CD14-positive monocyte (primary cell): ENCODE measurements around the gene SCCPDH. TPM values are rescaled to one million over a fixed set of nuclear protein-coding genes. Genes with fewer than 3 reads are reported as not detected.

Experiments used
- DNase-seq, 3 donors: peaks; one replicate each; pipeline ENCODE4 v3.0.0-alpha.2; 2011 to 2022
- H2AFZ ChIP-seq: 2 replicates; pipeline ENCODE4 v1.6.0; 2012; ENCODE audit warnings: mild to moderate bottlenecking, low read depth, low read length, inconsistent platforms; ENCODE audit not compliant: insufficient read depth, poor library complexity, severe bottlenecking
- H3K27ac ChIP-seq, 2 donors: 1 replicate in 1 of 2; 2 replicates in 1 of 2; pipeline ENCODE4 v1.5.1; 2012 to 2013; ENCODE audit warnings: low read length in 2 of 2, control low read depth in 1 of 2, inconsistent platforms in 1 of 2, low read depth in 1 of 2, mild to moderate bottlenecking in 1 of 2
- H3K27me3 ChIP-seq, 2 donors: one replicate each; pipeline versions ENCODE4 v1.6.0 to v1.6.1; 2011 to 2013; ENCODE audit warnings: low read length in 2 of 2; ENCODE audit not compliant: control insufficient read depth in 2 of 2, insufficient read depth in 2 of 2
- H3K36me3 ChIP-seq, 2 donors: replicated peaks in 1 of 2; 1 replicate in 1 of 2; 2 replicates in 1 of 2; pipeline versions ENCODE4 v1.5.1 to v1.6.1; 2012 to 2013; ENCODE audit warnings: low read length in 2 of 2, control low read depth in 1 of 2, inconsistent platforms in 1 of 2, mild to moderate bottlenecking in 1 of 2; ENCODE audit not compliant: insufficient read depth in 2 of 2, control insufficient read depth in 1 of 2
- H3K4me1 ChIP-seq, 2 donors: 1 replicate in 1 of 2; 2 replicates in 1 of 2; pipeline versions ENCODE4 v1.5.1 to v1.6.1; 2012 to 2013; ENCODE audit warnings: low read length in 2 of 2, control low read depth in 1 of 2, inconsistent platforms in 1 of 2, mild to moderate bottlenecking in 1 of 2, moderate library complexity in 1 of 2; ENCODE audit not compliant: insufficient read depth in 2 of 2, control insufficient read depth in 1 of 2
- H3K4me2 ChIP-seq: replicated peaks from 2 replicates; pipeline ENCODE3; 2012; ENCODE audit warnings: low read length, moderate library complexity, mild to moderate bottlenecking; ENCODE audit not compliant: poor library complexity, severe bottlenecking; ENCODE audit errors: extremely low read depth
- H3K4me3 ChIP-seq, 3 experiments: fragments of 200-600 bp in 1 of 3; sonication (generic) in 1 of 3; replicated peaks in 1 of 3; 1 replicate in 2 of 3; 2 replicates in 1 of 3; pipeline ENCODE4 v1.5.1; 2011 to 2013; ENCODE audit warnings: low read length in 3 of 3, mild to moderate bottlenecking in 3 of 3, control low read depth in 2 of 3, low read depth in 2 of 3, inconsistent platforms in 1 of 3, moderate library complexity in 1 of 3
- H3K79me2 ChIP-seq: 2 replicates; pipeline ENCODE4 v1.6.0; 2012; ENCODE audit warnings: mild to moderate bottlenecking, control low read depth, inconsistent platforms, low read length, moderate library complexity; ENCODE audit not compliant: insufficient read depth
- H3K9ac ChIP-seq: 2 replicates; pipeline ENCODE4 v1.6.0; 2017; ENCODE audit warnings: low read length, mild to moderate bottlenecking; ENCODE audit not compliant: insufficient read depth, poor library complexity, severe bottlenecking
- H3K9me3 ChIP-seq, 2 donors: replicated peaks in 1 of 2; 1 replicate in 1 of 2; 2 replicates in 1 of 2; pipeline versions ENCODE4 v1.5.1 to v1.6.1; 2012 to 2013; ENCODE audit warnings: low read length in 2 of 2, control low read depth in 1 of 2; ENCODE audit not compliant: control insufficient read depth in 1 of 2, insufficient read depth in 1 of 2
- H4K20me1 ChIP-seq: 2 replicates; pipeline ENCODE4 v1.6.0; 2012; ENCODE audit warnings: mild to moderate bottlenecking, low read length, control low read depth, moderate library complexity; ENCODE audit not compliant: insufficient read depth
- H3K27ac Mint-ChIP-seq, 7 donors: one replicate each; pipeline ENCODE4 v1.8.0; 2020; ENCODE audit warnings: mild to moderate bottlenecking in 7 of 7, mixed read lengths in 7 of 7, moderate library complexity in 6 of 7, inconsistent platforms in 2 of 7
- H3K27me3 Mint-ChIP-seq, 3 donors: one replicate each; pipeline ENCODE4 v1.8.0; 2021 to 2022; ENCODE audit warnings: low read depth in 3 of 3, mild to moderate bottlenecking in 3 of 3, mixed read lengths in 3 of 3, moderate library complexity in 3 of 3, inconsistent platforms in 1 of 3
- H3K36me3 Mint-ChIP-seq, 2 donors: one replicate each; pipeline ENCODE4 v1.8.0; 2020; ENCODE audit warnings: mixed read lengths in 2 of 2, inconsistent platforms in 1 of 2, mild to moderate bottlenecking in 1 of 2
- H3K4me1 Mint-ChIP-seq: one replicate; pipeline ENCODE4 v1.8.0; 2020; ENCODE audit warnings: mild to moderate bottlenecking, mixed read lengths
- H3K4me3 Mint-ChIP-seq, 2 donors: one replicate each; pipeline ENCODE4 v1.8.0; 2020; ENCODE audit warnings: mild to moderate bottlenecking in 2 of 2, mixed read lengths in 2 of 2, moderate library complexity in 1 of 2
- H3K9me3 Mint-ChIP-seq, 7 donors: one replicate each; pipeline ENCODE4 v1.8.0; 2020 to 2022; ENCODE audit warnings: mixed read lengths in 7 of 7, mild to moderate bottlenecking in 6 of 7, moderate library complexity in 6 of 7, inconsistent platforms in 2 of 7
- CTCF ChIP-seq: fragments of 200-600 bp; IDR thresholded peaks from one replicate; pipeline ENCODE4 v1.8.0; 2022; ENCODE audit warnings: antibody characterized with exemption, mild to moderate bottlenecking
- WGBS: methylation state at CpG from one replicate; pipeline ENCODE4 v1.1.5; 2013; ENCODE audit warnings: missing lambda C conversion rate; ENCODE audit not compliant: insufficient coverage; 5-methylcytosine and 5-hydroxymethylcytosine counted together
- intact Hi-C, 2 donors: fragments of 100-400 bp; cut with micrococcal nuclease; formaldehyde crosslinking; loops; one replicate each; pipeline versions ENCODE4 v1.15.0 to v1.15.1; 2023
- polyA plus RNA-seq, 3 donors: library from polyadenylated mRNA; depleted of rRNA in 1 of 3; unstranded in 2 of 3; stranded (reverse) in 1 of 3; fragments of 300-500 nt in 2 of 3; fragments of >200 nt in 1 of 3; fragmentation: Illumina TruSeq in 2 of 3; gene quantifications; 1 replicate in 2 of 3; 2 replicates in 1 of 3; pipeline ENCODE4 v1.2.3, GENCODE V29; 2012 to 2021

SCCPDH gene
- polyA plus RNA-seq, 3 donors: 7.3 to 25.3 (median 22.7) TPM

GRCh38 chr1:246687002-246687401 lies 37.2 kb upstream of the SCCPDH start:
- 90% methylated on average over 14 of the region's 14 CpGs for WGBS
- H3K27ac ChIP-seq: no peak overlapping the region
- Mint-ChIP-seq H3K9me3 (no peaks in the 10 kb centered on the region), H3K27me3 (peaks cover 0 to 5% (median 3%) of the 10 kb centered on the region in 3 donors), H3K36me3 (no peaks in the 10 kb centered on the region), H3K4me1 (peaks cover 8% of the 10 kb centered on the region), H3K4me3 (no peak overlapping the region), H3K27ac (peak overlapping the region in 1 of 7 donors; percentile 64)
- H4K20me1 ChIP-seq: no peaks in the 10 kb centered on the region
- intact Hi-C loops: loop anchor here (5.0 to 10.0 kb wide), 2 partner anchors 70 to 182 kb away; partner anchors contain the start of gene SMYD3 (in 1 of the 2)
- H3K79me2 ChIP-seq: no peaks in the 10 kb centered on the region
- H3K9ac ChIP-seq: no peak overlapping the region
- H2AFZ ChIP-seq: no peak overlapping the region
- DNase-seq: no peak
- TF ChIP-seq CTCF: no peak
- no peak overlapping the region for H3K4me3 ChIP-seq
- peaks cover 7 to 9% of the 10 kb centered on the region in 2 donors for H3K4me1 ChIP-seq
- no peak overlapping the region for H3K4me2 ChIP-seq
- no peaks in the 10 kb centered on the region for H3K9me3 ChIP-seq
- H3K36me3 ChIP-seq: no peaks in the 10 kb centered on the region
- no peaks in the 10 kb centered on the region for H3K27me3 ChIP-seq

- peaks cover 7 to 9% of the 10 kb centered on the region in 2 donors for H3K4me1 ChIP-seq
- no peaks in the 10 kb centered on the region for H3K79me2 ChIP-seq
- H3K9me3 Mint-ChIP-seq: peaks cover 6 to 20% (median 17%) of the 10 kb centered on the region in 7 donors
- peak overlapping the region; percentile 32 for H3K9ac ChIP-seq
- H3K9me3 ChIP-seq: peaks cover 13 to 18% of the 10 kb centered on the region in 2 donors
- peak overlapping the region in 2 of 7 donors; percentile 2 to 4 for H3K27ac Mint-ChIP-seq
- peak overlapping the region; percentile 67 for H2AFZ ChIP-seq
- peak overlapping the region; percentile 48 to 65 for H3K4me3 Mint-ChIP-seq
- H3K4me2 ChIP-seq: peak overlapping the region; percentile 58
- 21% methylated on average over 14 of the region's 16 CpGs for WGBS
- no peaks in the 10 kb centered on the region for H3K36me3 ChIP-seq
- peak overlapping the region in 1 of 3 experiments; percentile 43 for H3K4me3 ChIP-seq
- H3K27ac ChIP-seq: no peak overlapping the region
- H3K36me3 Mint-ChIP-seq: no peaks in the 10 kb centered on the region
- peak; percentile 78 to 88 (median 83) for DNase-seq
- intact Hi-C loops: loop anchor here (2.0 to 10.0 kb wide), 3 partner anchors 63 to 185 kb away; partner anchors contain the start of gene SMYD3 (in 1 of the 2)
- H3K27me3 ChIP-seq: no peaks in the 10 kb centered on the region
- H4K20me1 ChIP-seq: no peaks in the 10 kb centered on the region
- H3K4me1 Mint-ChIP-seq: peaks cover 11% of the 10 kb centered on the region
- peaks cover 0 to 5% (median 3%) of the 10 kb centered on the region in 3 donors for H3K27me3 Mint-ChIP-seq
- peak; percentile 83 for TF ChIP-seq CTCF
Observed at GRCh38 chr1:246689409-246690008, 34.7 kb upstream of the SCCPDH start.
